ENCODE measurements around the gene LIPT2.
"Not testable (repeated sequence)": the region's sequence is repeated elsewhere in the genome, so short reads cannot be mapped to it uniquely, and the experiment has no call there.

GRCh38 chr11:74534946-74535275, 41.4 kb upstream of the LIPT2 start:
- TF ChIP-seq EZH2phosphoT487, CTCF (IDR thresholded peaks at IDR 0.05; ENCODE audit: low read length): not testable (repeated sequence)
